Activated CD4-positive, alpha-beta T cell treated with anti-CD3 and anti-CD28 coated beads, Interleukin-2, amount 10 ng/mL, durations not matched to agents 24 days and 14 days (primary cell): Measurements from ENCODE around the gene LRGUK. TPM values are rescaled to one million over a fixed set of nuclear protein-coding genes. Genes with fewer than 3 reads are reported as not detected.

Source experiments
- DNase-seq: peaks from one replicate; pipeline ENCODE4 v3.0.0; 2022
- H3K27ac Mint-ChIP-seq: one replicate; pipeline ENCODE4 v1.8.0; 2022; ENCODE audit warnings: mild to moderate bottlenecking, mixed read lengths
- H3K27me3 Mint-ChIP-seq: one replicate; pipeline ENCODE4 v1.8.0; 2022; ENCODE audit warnings: mixed read lengths
- H3K36me3 Mint-ChIP-seq: one replicate; pipeline ENCODE4 v1.8.0; 2022; ENCODE audit warnings: low read depth, mild to moderate bottlenecking, mixed read lengths
- H3K4me1 Mint-ChIP-seq: one replicate; pipeline ENCODE4 v1.8.0; 2021; ENCODE audit warnings: mixed read lengths
- H3K4me3 Mint-ChIP-seq: one replicate; pipeline ENCODE4 v1.8.0; 2022; ENCODE audit warnings: mild to moderate bottlenecking, moderate library complexity, mixed read lengths
- H3K9me3 Mint-ChIP-seq: one replicate; pipeline ENCODE4 v1.8.0; 2021; ENCODE audit warnings: mixed read lengths
- intact Hi-C: fragments of 100-400 bp; cut with micrococcal nuclease; formaldehyde crosslinking; loops from one replicate; pipeline ENCODE4 v1.15.1; 2023
- total RNA-seq: library from RNA; stranded (reverse); gene quantifications from 2 replicates; pipeline ENCODE4 v1.2.3, GENCODE V29; 2022

LRGUK gene
- total RNA-seq, 1 donor from 2014 or later = 0.16 TPM

- no peaks in the 10 kb centered on the region for H3K4me1 Mint-ChIP-seq
- H3K36me3 Mint-ChIP-seq = peaks cover 31% of the 10 kb centered on the region
- DNase-seq = no peak
- H3K9me3 Mint-ChIP-seq = no peaks in the 10 kb centered on the region
- H3K4me3 Mint-ChIP-seq = no peak overlapping the region
- intact Hi-C loops = no loop called here
- no peaks in the 10 kb centered on the region for H3K27me3 Mint-ChIP-seq
- H3K27ac Mint-ChIP-seq = no peak overlapping the region
Observed at GRCh38 chr7:134298902-134299683, 172.0 kb downstream of the LRGUK start.

- Mint-ChIP-seq H3K4me1 (no peaks in the 10 kb centered on the region), H3K36me3 (peaks cover 27% of the 10 kb centered on the region), H3K27ac (no peak overlapping the region), H3K9me3 (no peaks in the 10 kb centered on the region), H3K4me3 (no peak overlapping the region), H3K27me3 (no peaks in the 10 kb centered on the region)
- intact Hi-C loops = no loop called here
- DNase-seq = no peak
Observed at GRCh38 chr7:134300988-134301387, 173.8 kb downstream of the LRGUK start.

GRCh38 chr7:134301592-134301991 lies 174.5 kb downstream of the LRGUK start:
- Mint-ChIP-seq H3K36me3 (peaks cover 27% of the 10 kb centered on the region), H3K4me3 (no peak overlapping the region), H3K9me3 (no peaks in the 10 kb centered on the region), H3K27me3 (no peaks in the 10 kb centered on the region), H3K4me1 (no peaks in the 10 kb centered on the region), H3K27ac (no peak overlapping the region)
- intact Hi-C loops = no loop called here
- DNase-seq = no peak

- no peak for DNase-seq
- Mint-ChIP-seq H3K27ac (no peak overlapping the region), H3K4me1 (no peaks in the 10 kb centered on the region), H3K9me3 (no peaks in the 10 kb centered on the region), H3K36me3 (peaks cover 27% of the 10 kb centered on the region), H3K27me3 (no peaks in the 10 kb centered on the region), H3K4me3 (no peak overlapping the region)
- intact Hi-C loops = no loop called here
Observed at GRCh38 chr7:134302120-134302519, 175.0 kb downstream of the LRGUK start.

- Mint-ChIP-seq H3K4me3 (no peak overlapping the region), H3K4me1 (peaks cover 12% of the 10 kb centered on the region), H3K27me3 (no peaks in the 10 kb centered on the region), H3K27ac (no peak overlapping the region), H3K36me3 (peaks cover 16% of the 10 kb centered on the region), H3K9me3 (no peaks in the 10 kb centered on the region)
- intact Hi-C loops = no loop called here
- DNase-seq = no peak
Observed at GRCh38 chr7:134307320-134307719, 180.2 kb downstream of the LRGUK start.

- intact Hi-C loops = no loop called here
- H3K27me3 Mint-ChIP-seq = no peaks in the 10 kb centered on the region
- H3K4me1 Mint-ChIP-seq = peaks cover 12% of the 10 kb centered on the region
- no peaks in the 10 kb centered on the region for H3K9me3 Mint-ChIP-seq
- H3K36me3 Mint-ChIP-seq = peaks cover 16% of the 10 kb centered on the region
- no peak for DNase-seq
- H3K4me3 Mint-ChIP-seq = no peak overlapping the region
- no peak overlapping the region for H3K27ac Mint-ChIP-seq
Observed at GRCh38 chr7:134308548-134308947, 181.4 kb downstream of the LRGUK start.

DNA sequence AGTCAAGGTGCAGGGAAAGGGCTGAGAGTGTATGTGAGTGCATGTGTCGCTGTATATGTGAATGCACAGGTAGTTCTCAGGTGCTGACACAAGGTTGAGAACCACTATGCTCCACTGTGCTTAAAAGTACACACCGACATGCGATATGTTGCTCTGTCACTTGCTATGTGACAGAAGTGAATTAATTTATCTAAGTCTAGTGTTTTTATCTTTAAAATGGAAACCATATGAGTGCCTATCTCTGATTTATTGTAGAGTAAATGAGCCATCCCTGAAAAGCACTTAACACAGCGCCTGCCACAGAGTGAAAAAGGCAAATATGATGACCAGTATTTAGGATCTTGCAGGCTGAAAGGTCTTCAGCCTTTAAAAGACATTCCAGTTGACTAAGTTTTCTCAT lies 184.7 kb downstream of the LRGUK start:
- H3K9me3 Mint-ChIP-seq = no peaks in the 10 kb centered on the region
- H3K27ac Mint-ChIP-seq = no peak overlapping the region
- intact Hi-C loops = loop anchor here (10.0 kb wide), 1 partner anchor 833 kb away; the partner anchor contains the start of gene TMEM140
- H3K27me3 Mint-ChIP-seq = no peaks in the 10 kb centered on the region
- H3K4me1 Mint-ChIP-seq = peaks cover 23% of the 10 kb centered on the region
- H3K4me3 Mint-ChIP-seq = no peak overlapping the region
- no peak for DNase-seq
- peaks cover 5% of the 10 kb centered on the region for H3K36me3 Mint-ChIP-seq

DNA sequence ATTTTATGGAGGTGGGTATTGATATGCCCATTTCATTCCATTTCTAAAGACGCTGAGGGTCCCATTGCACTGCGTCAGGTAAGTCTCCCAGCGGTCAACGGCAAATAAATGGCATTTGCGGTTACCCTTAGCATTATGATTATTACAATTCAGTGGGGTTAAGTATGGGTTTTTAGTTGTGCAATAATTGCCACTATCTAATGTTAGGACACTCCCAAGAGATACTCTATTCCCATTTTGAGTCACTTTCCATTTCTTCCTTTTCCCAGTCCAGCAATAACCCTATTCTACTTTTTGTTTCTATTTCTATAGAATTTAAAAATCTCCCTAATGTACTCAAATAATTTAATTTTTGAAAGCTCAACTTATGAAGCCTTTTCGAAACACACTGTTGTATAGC lies 185.6 kb downstream of the LRGUK start:
- H3K9me3 Mint-ChIP-seq = no peaks in the 10 kb centered on the region
- intact Hi-C loops = loop anchor here (10.0 kb wide), 1 partner anchor 832 kb away; the partner anchor contains the start of gene TMEM140
- peaks cover 5% of the 10 kb centered on the region for H3K36me3 Mint-ChIP-seq
- H3K27ac Mint-ChIP-seq = no peak overlapping the region
- H3K4me3 Mint-ChIP-seq = no peak overlapping the region
- no peak for DNase-seq
- no peaks in the 10 kb centered on the region for H3K27me3 Mint-ChIP-seq
- peaks cover 30% of the 10 kb centered on the region for H3K4me1 Mint-ChIP-seq

DNA sequence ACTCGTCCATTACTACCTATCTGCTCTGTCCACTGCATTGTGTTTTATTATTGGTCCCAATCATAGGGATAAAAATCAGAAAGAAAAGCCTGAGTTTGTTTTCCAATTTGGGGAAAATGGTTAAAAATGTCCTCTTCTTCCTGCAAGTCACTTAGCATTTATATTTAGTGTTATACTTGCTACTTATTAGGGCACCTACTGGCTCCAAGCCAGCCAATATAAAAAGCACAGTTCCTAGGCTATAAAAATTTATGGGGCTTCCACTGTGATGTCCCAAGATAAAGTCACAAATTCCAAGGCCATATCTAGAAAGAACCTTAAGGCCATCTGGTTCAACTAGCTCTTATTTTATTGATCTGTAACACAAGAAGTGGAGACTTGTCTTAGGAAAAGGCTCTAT lies 186.4 kb downstream of the LRGUK start:
- Mint-ChIP-seq H3K4me1 (peaks cover 30% of the 10 kb centered on the region), H3K27ac (no peak overlapping the region), H3K9me3 (no peaks in the 10 kb centered on the region), H3K4me3 (no peak overlapping the region), H3K36me3 (peaks cover 2% of the 10 kb centered on the region), H3K27me3 (no peaks in the 10 kb centered on the region)
- DNase-seq = no peak
- intact Hi-C loops = loop anchor here (10.0 kb wide), 1 partner anchor 831 kb away; the partner anchor contains the start of gene TMEM140

Other genes starting within 250 kb of the LRGUK start
- gene SLC35B4, start 189.6 kb downstream of the LRGUK start, total RNA-seq = 23.0 and 27.6 TPM in 2 replicates